ENCODE results near the gene GATA3.

GATA3 gene

GRCh38 chr10:8037941-8038894 lies 16.3 kb upstream of the GATA3 start:
- in situ Hi-C loops (cut with MboI; ENCODE audit: low sequenced_read_pairs) = no loop called here

DNA sequence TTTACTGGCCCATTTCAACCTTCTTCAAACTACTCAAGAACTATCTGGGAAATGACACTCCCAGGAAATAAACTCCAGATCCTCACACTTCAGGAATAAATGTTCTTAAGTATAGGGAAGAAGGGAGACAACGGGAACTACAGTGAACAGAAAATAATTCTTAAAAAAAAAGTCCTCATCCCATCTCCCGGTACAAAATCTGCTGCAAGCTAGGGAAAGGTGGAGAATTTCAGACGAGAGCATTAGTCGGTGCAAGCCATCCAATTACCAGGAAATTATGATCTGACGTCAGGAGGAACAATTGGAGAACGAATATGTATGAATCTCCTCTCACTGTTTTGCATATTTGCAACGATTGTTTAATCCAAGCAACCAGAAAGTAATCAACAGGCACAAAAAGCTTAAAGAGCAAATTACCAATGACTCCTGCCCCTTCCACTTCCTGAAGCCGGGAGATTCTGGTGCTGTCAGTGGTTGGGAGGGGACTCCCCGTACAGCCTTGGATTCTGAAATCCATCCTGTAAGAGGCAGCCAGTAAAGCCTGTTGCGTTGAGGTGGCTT lies 15.1 kb upstream of the GATA3 start:
- in situ Hi-C loops (cut with MboI; ENCODE audit: low sequenced_read_pairs) = no loop called here

- in situ Hi-C loops (cut with MboI; ENCODE audit: low sequenced_read_pairs) = no loop called here
Observed at GRCh38 chr10:8040651-8041050, 13.8 kb upstream of the GATA3 start.

DNA sequence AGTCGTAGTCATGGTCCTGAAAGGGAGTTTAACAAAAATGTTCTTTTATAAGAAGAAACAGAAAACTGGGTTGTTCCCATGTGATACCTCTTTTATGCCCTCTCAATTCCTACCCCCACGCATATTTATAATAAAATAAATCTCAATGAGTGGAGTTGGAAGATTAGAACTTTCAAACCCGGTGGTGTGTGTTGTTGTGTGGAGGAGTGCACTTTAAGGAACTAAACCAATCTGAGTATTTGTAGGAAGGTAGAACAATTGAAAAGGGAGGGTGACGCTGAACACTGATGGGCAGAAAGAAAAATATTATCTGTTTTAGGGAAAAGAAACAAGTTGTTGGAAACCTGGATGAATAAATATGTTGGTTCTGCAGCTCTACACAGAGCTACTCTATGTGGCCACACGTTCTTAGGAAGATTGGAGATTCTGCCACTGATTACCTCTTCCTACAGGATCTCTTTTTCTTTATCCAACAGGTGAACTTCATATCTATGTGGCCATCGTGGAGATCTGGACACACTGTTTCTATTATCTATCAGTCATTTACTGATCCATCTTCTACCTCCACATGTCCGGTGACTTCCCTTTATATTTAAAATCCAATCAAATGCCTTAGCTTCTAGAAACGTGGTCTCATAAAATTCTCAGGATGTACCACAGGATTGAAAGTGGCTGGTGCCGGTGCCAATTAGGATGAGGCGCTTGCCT lies 13.1 kb upstream of the GATA3 start:
- in situ Hi-C loops (cut with MboI; ENCODE audit: low sequenced_read_pairs) = no loop called here

GRCh38 chr10:8041992-8042720 lies 12.3 kb upstream of the GATA3 start:
- in situ Hi-C loops (cut with MboI; ENCODE audit: low sequenced_read_pairs) = no loop called here

DNA sequence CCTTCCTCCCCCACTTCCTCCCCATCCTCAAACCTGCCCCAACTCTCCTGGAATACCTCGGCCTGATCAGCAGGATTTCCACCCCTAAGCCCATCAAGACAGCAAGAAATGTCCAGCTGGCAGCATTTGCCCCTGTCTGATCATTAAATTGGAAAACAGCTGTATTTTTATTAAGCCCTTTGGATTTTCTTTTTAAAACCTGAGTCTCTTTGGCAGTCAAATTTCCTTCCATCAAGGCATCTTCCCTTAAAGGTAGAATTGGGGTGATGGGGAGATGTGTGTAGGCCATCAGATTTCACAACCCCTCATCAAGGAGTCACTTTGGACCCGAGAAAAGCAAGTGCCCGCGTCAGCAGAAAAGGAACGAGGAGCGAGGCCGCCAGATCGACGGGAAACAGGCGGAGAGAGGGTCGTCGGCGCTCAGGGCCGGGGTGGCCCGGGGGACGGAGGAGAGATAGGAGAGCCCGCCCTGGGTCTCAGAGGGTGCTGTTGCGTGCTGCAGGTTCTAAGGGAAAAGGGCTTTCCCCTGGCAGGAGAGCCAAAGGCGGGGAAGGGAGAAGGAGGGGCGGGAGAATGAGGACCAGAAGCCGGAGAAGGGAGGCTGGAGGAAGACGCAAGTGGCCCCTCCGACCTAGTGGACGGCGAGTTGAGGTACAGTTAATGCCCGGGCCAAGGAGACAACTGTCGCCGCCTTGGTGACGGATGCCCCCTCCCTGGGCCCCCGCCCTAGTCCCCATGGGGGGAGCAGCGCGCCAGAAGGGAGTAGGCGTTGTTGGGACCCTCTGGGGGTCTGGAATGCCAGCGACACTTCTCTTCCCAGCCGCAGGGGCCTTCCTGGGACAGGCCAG lies 11.5 kb upstream of the GATA3 start:
- in situ Hi-C loops (cut with MboI; ENCODE audit: low sequenced_read_pairs) = no loop called here

- in situ Hi-C loops (cut with MboI; ENCODE audit: low sequenced_read_pairs) = no loop called here
Observed at GRCh38 chr10:8043569-8044306, 10.8 kb upstream of the GATA3 start.

DNA sequence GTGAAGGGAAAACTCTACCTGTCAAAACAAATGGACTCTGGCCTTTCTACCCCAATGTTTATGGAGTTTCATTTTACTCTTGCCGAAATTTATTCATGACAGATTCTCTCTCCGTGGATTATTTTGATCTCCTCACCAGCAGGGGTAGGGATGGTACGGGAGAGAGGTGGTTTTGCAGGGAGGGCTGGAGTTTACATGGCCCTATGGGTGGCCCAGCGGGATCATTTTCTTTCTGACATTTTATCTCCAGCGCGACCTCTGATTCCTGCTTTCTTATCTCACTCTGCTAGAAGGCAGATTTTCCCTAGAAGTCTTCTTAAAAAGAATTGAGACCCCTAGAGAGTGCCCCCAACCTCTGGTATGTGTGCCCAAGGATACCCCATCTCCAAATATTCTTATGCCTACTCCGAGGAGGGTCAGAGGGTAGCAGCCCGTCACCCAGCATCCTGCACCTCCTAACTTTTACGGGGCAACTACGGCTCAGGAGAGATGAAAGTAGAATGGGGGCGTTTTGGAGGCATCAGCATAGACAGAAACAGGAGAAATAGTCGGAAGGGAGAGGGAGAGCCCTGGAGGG lies 10.1 kb upstream of the GATA3 start:
- in situ Hi-C loops (cut with MboI; ENCODE audit: low sequenced_read_pairs) = no loop called here

DNA sequence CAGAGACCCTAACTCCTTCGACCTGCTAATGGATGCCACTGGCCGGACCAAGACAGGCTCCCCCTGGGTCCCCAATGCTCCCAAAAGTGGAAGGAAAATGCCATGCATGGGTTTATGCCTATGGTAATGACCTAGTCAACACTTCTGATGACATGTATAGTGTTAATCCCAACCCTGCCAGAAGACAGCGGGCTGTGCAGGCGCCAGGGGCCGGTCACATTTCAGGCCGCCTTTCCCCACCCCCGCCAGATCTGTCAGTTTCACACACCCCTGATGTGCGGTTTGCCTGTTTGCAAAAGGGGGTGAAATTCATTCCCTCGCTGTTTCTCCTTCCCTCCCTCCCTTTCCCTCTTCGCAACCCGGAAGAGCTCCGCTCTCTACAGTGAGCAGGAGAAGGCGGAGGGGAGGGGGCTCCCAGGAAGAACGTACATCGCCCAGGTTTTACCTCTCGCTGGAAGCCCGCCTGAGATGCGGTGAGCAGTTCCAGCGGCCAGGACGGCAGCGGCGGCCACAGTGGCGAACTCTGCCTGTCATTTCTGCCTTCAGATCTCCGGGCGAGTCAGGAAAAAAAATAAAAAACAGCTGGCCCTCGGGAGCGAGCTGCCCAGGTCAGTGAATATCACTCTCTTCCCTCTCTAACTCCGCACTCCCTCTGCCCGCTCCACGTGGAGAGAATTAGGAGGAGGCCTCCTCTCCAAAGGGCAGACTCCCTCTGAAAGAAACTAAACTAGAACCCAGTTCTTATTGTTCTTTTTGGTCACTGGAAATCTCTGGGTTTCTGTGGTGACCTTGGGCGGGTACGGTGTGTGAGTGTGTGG lies 9.4 kb upstream of the GATA3 start:
- in situ Hi-C loops (cut with MboI; ENCODE audit: low sequenced_read_pairs) = no loop called here

GRCh38 chr10:8045726-8046494 lies 8.6 kb upstream of the GATA3 start:
- in situ Hi-C loops (cut with MboI; ENCODE audit: low sequenced_read_pairs) = no loop called here

GRCh38 chr10:8047452-8048280 lies 6.8 kb upstream of the GATA3 start:
- in situ Hi-C loops (cut with MboI; ENCODE audit: low sequenced_read_pairs) = no loop called here

DNA sequence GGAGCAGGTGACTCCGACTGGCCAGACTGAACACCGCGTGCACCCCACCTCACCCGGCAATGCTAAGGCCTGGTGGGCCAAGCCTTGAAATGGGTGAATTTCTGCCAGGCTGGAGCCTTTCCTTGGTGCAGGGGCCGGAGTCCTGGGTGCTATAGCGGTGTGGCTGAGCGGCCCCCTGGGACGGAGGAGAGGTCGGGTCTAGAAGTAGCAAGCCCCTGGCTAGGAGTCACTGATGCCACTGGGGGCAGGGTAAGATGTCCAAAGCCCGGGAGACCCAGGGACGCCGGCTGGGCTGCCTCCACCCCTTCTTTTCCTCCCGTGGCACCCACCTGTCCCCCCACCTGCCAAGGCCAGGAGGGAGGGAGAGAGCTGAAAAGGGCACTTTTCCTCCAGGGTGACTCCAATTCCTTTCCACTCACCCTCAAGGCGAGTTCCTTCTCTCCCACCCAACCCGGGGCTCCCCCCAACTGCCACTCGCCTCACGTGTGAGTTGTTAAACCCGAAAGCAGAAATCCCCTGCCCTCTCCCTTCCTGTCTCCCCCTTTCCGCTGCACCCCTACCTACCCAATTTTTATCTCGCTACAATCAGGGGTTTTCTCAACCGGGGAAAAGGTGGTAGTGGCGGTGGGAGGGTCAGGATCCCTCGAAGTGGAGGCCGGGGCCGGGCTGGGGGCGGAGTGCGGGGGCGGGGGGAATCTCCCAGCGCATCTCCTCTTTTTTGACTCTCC lies 6.0 kb upstream of the GATA3 start:
- in situ Hi-C loops (cut with MboI; ENCODE audit: low sequenced_read_pairs) = no loop called here

GRCh38 chr10:8049045-8049864 lies 5.2 kb upstream of the GATA3 start:
- in situ Hi-C loops (cut with MboI; ENCODE audit: low sequenced_read_pairs) = no loop called here

GRCh38 chr10:8049865-8050555 lies 4.5 kb upstream of the GATA3 start:
- in situ Hi-C loops (cut with MboI; ENCODE audit: low sequenced_read_pairs) = no loop called here

All from HL-60/S4 (cell line).